Mucosa of stomach (tissue), 1 donor: ENCODE data around the gene PTPRR.

ENCODE experiments used
- H3K27me3 ChIP-seq: one replicate; pipeline ENCODE4 v1.7.0; 2013; ENCODE audit warnings: mild to moderate bottlenecking, low read length; ENCODE audit not compliant: control insufficient read depth, insufficient read depth
- H3K36me3 ChIP-seq: one replicate; pipeline ENCODE4 v1.7.0; 2013; ENCODE audit warnings: low read length; ENCODE audit not compliant: control insufficient read depth, insufficient read depth
- H3K4me1 ChIP-seq: one replicate; pipeline ENCODE4 v1.7.0; 2013; ENCODE audit warnings: mild to moderate bottlenecking, low read length; ENCODE audit not compliant: control insufficient read depth, insufficient read depth
- H3K4me3 ChIP-seq: one replicate; pipeline ENCODE4 v1.7.0; 2013; ENCODE audit warnings: low read length
- H3K9ac ChIP-seq: one replicate; pipeline ENCODE4 v1.7.0; 2013; ENCODE audit warnings: mild to moderate bottlenecking, low read length, moderate library complexity
- H3K9me3 ChIP-seq: one replicate; pipeline ENCODE4 v1.7.0; 2013; ENCODE audit warnings: mild to moderate bottlenecking, low read length, moderate library complexity; ENCODE audit not compliant: control insufficient read depth
- donor health status: Pancreatic carcinoma.

PTPRR gene

GRCh38 chr12:70644861-70645260 is 275.7 kb downstream of the PTPRR start:
- H3K4me1 ChIP-seq, result peaks cover 10% of the 10 kb centered on the region

GRCh38 chr12:70643939-70644338 is 276.6 kb downstream of the PTPRR start:
- H3K4me3 ChIP-seq, result no peak overlapping the region
- H3K9ac ChIP-seq, result no peak overlapping the region
- H3K4me1 ChIP-seq, result peaks cover 10% of the 10 kb centered on the region
- no peaks in the 10 kb centered on the region for H3K9me3 ChIP-seq
- H3K36me3 ChIP-seq, result no peaks in the 10 kb centered on the region
- H3K27me3 ChIP-seq, result no peaks in the 10 kb centered on the region

More at GRCh38 chr12:70644861-70645260, 275.7 kb downstream of the PTPRR start:
- H3K4me3 ChIP-seq, result no peak overlapping the region
- H3K9ac ChIP-seq, result no peak overlapping the region
- no peaks in the 10 kb centered on the region for H3K36me3 ChIP-seq
- no peaks in the 10 kb centered on the region for H3K27me3 ChIP-seq
- H3K9me3 ChIP-seq, result no peaks in the 10 kb centered on the region

GRCh38 chr12:70641691-70642090 is 278.8 kb downstream of the PTPRR start:
- no peaks in the 10 kb centered on the region for H3K9me3 ChIP-seq
- H3K4me3 ChIP-seq, result no peak overlapping the region
- no peak overlapping the region for H3K9ac ChIP-seq
- no peaks in the 10 kb centered on the region for H3K27me3 ChIP-seq
- H3K4me1 ChIP-seq, result peaks cover 10% of the 10 kb centered on the region
- H3K36me3 ChIP-seq, result no peaks in the 10 kb centered on the region

GRCh38 chr12:70640901-70641300 is 279.6 kb downstream of the PTPRR start:
- Histone ChIP-seq H3K4me3 (no peak overlapping the region), H3K27me3 (no peaks in the 10 kb centered on the region), H3K9ac (no peak overlapping the region), H3K36me3 (no peaks in the 10 kb centered on the region), H3K9me3 (no peaks in the 10 kb centered on the region), H3K4me1 (peaks cover 6% of the 10 kb centered on the region)

GRCh38 chr12:70639535-70639934 is 281.0 kb downstream of the PTPRR start:
- no peaks in the 10 kb centered on the region for H3K4me1 ChIP-seq
- H3K4me3 ChIP-seq, result no peak overlapping the region
- H3K9ac ChIP-seq, result no peak overlapping the region
- H3K9me3 ChIP-seq, result no peaks in the 10 kb centered on the region
- no peaks in the 10 kb centered on the region for H3K36me3 ChIP-seq
- H3K27me3 ChIP-seq, result no peaks in the 10 kb centered on the region

- H3K9ac ChIP-seq, result no peak overlapping the region
- H3K4me1 ChIP-seq, result no peaks in the 10 kb centered on the region
- H3K9me3 ChIP-seq, result no peaks in the 10 kb centered on the region
- no peaks in the 10 kb centered on the region for H3K36me3 ChIP-seq
- no peaks in the 10 kb centered on the region for H3K27me3 ChIP-seq
- H3K4me3 ChIP-seq, result no peak overlapping the region
Measured at GRCh38 chr12:70638639-70639360, 281.7 kb downstream of the PTPRR start.

GRCh38 chr12:70637303-70638085 is 283.0 kb downstream of the PTPRR start, which contains the start of gene PTPRB:
PTPRB (minus strand) TSS chr12:70637429; CDS start chr12:70637395, 34 bp downstream.
- Histone ChIP-seq H3K27me3 (no peaks in the 10 kb centered on the region), H3K9ac (no peak within 1 kb of the TSS), H3K4me1 (no peaks in the 10 kb centered on the region), H3K4me3 (no peak within 1 kb of the TSS), H3K9me3 (no peaks in the 10 kb centered on the region), H3K36me3 (no peaks in the 10 kb centered on the region)

DNA sequence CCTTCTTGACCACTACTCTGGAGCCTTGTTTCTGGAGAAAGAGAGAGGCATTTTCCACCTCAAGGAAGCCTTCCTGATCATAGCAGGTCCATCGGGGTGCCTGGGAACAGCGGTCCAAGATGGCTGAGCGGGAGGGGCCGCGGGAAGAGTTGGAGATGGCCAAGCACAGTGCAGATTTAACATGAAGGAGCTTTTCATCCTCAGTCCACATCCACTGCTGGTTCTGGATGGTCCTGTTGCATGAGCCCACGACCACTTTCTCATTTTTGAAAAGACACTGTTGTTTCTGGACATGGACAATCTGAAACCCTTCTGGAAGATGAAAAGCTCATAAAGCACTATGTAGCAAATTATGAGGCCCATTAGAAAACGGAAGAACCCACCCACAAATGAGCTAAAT is 284.8 kb downstream of the PTPRR start:
- no peaks in the 10 kb centered on the region for H3K4me1 ChIP-seq
- no peak overlapping the region for H3K9ac ChIP-seq
- H3K9me3 ChIP-seq, result no peaks in the 10 kb centered on the region
- H3K27me3 ChIP-seq, result no peaks in the 10 kb centered on the region
- H3K4me3 ChIP-seq, result no peak overlapping the region
- no peaks in the 10 kb centered on the region for H3K36me3 ChIP-seq

- H3K9ac ChIP-seq, result no peak overlapping the region
Measured at GRCh38 chr12:70628701-70629480, 291.6 kb downstream of the PTPRR start.

DNA sequence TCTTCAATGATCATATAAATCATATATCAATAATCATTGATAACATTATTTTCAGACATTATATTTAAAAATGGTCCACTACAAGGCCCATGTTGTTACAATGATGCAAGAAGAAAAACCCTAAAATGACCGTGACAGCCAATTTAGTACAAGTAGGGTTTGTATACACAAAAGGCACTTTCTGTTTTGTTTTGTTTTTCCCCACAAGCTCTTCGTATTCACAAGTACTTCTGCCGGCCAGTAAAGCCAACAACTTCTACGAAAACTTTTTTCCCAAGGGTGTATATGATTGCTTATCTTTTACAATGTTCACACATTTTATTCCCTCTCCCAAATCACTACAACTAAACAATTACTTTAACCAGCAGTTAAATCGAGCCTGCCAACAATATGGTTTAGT is 292.9 kb downstream of the PTPRR start:
- no peaks in the 10 kb centered on the region for H3K9me3 ChIP-seq
- no peaks in the 10 kb centered on the region for H3K36me3 ChIP-seq
- no peak overlapping the region for H3K9ac ChIP-seq
- no peaks in the 10 kb centered on the region for H3K4me1 ChIP-seq
- H3K4me3 ChIP-seq, result no peak overlapping the region
- no peaks in the 10 kb centered on the region for H3K27me3 ChIP-seq

More at GRCh38 chr12:70628701-70629480, 291.6 kb downstream of the PTPRR start:
- Histone ChIP-seq H3K4me3 (no peak overlapping the region), H3K9me3 (no peaks in the 10 kb centered on the region), H3K36me3 (no peaks in the 10 kb centered on the region), H3K4me1 (no peaks in the 10 kb centered on the region), H3K27me3 (no peaks in the 10 kb centered on the region)

DNA sequence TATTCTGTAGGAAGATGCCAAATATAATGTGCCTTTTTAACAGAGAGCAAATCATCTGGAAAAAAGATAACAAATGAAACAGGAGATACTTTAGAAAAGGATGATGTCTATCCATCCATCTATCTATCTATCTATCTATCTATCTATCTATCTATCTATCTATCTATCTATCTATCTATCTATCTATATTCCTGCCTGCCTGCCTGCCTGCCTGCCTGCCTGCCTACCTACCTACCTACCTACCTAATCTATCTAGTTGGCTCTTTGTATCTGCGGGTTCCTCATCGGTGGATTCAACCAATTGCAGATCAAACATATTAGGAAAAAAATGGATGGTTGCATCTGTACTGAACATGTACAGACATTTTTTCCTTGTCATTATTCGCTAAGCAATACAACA is 294.4 kb downstream of the PTPRR start:
- H3K9me3 ChIP-seq, result no peaks in the 10 kb centered on the region
- H3K4me3 ChIP-seq, result no peak overlapping the region
- H3K9ac ChIP-seq, result no peak overlapping the region
- no peaks in the 10 kb centered on the region for H3K27me3 ChIP-seq
- H3K4me1 ChIP-seq, result no peaks in the 10 kb centered on the region
- H3K36me3 ChIP-seq, result no peaks in the 10 kb centered on the region
